DMS79 treated with DMSO at 0.1 percent for 48 hours (cell line): ENCODE data around the gene FRMD5.

Experiments
- DNase-seq: peaks from one replicate; lab custom pipeline; 2025; lab: John Stamatoyannopoulos, UW

FRMD5 gene

DNA sequence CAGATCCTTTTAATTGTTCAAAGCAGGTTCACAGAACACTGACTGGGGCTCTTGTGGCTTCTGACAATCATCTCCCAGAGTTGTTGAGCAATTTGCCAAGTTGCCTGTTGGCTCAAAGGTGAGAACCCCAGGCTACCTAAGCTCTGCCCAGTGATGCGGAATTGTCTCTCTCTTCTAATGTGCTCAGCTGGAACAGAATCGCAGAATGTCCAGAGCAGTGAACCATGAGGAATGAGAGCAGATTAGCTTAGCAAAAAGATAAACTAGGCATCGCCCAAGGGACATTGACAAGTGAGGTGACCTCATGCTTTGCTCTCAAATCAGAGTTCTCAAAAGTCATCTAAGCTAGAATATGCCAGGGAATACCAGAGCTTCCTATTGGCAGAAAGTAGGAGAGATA is 220.2 kb downstream of the FRMD5 start:
- DNase-seq: peak; percentile 62

DNA sequence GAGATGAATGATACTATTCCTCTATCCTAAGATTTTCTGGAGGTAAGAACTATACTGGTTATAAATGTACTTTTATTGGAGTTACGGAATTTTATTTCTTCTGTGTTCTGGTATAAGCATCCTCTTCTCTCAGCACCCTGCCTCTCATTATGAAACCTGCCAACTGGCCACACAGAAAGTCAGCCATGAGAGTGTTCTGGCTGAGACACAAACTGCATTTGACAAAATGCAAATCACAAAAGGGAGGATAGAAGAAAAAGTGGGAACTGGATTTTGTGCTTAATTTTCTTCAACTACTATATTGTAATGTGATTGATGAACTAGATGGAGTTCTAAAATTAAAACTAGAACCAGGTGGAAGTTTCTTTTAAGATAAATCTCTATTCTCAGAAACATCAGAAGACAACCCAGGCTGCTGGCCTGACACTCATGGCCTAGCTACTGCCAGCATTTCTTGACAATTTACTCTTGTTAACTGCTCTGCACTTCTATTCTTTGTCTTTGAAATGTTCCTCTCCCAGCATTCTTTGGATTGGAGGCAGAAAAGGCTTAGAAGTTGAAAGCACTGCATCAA is 225.2 kb downstream of the FRMD5 start:
- DNase-seq: no peak

DNA sequence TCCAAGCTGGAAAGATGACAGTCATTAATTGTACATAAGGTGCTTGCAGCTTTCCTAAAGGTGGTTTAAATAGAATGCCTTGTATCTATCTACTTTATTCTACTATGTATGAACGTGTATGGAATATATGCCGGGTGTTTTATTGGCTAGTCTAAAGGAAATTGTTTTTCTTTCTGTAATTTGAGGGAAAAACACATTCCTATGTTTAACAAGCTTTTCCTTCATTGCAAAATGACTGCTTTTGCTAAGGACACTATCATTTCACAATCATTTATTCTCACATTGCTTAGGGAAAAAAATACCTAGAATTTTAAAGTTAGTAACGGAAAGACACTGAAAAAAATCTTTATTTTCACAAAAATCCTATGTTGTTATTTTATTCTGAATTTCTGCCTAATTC is 226.5 kb downstream of the FRMD5 start:
- DNase-seq: no peak

DNA sequence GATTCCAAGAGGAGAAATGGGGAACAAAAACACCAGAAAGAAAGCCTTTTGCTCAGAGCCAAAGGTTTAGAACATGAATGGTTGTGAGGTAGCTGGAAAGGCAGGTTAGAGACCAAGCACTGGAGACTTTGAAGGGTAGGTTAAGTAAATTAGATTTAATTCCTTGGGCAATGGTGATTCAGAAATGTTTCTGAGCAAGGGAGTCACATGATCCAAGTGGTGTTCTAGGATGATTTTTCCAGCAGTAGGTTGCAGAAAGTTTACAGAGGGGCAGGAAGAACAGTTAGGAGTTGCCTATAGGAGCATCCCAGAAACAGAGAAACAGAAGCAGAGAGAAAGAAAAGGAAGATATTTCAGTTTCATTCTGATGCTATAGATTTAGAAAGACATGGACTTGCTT is 228.4 kb downstream of the FRMD5 start:
- no peak for DNase-seq

DNA sequence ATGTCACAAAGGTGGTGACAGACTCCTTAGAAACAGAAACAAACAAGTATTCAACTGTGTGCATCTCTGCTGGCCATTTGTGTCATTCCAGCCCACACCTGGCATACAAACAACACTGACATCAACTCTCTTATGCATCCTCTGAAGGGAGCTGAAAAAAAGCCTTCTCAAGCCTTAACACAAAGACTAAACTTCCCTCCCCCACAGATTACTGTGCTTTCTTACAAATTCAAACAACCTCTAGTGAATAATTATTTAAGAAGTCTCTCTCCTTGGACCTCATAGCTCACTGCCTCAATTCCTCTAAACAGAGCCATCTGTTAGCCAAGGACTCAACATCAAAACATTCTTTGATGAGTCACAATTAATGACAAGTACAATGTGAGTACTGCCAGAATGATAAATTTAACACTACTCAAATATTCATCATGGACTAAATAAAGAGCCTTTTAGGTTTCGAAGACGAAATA is 236.2 kb downstream of the FRMD5 start:
- no peak for DNase-seq

DNA sequence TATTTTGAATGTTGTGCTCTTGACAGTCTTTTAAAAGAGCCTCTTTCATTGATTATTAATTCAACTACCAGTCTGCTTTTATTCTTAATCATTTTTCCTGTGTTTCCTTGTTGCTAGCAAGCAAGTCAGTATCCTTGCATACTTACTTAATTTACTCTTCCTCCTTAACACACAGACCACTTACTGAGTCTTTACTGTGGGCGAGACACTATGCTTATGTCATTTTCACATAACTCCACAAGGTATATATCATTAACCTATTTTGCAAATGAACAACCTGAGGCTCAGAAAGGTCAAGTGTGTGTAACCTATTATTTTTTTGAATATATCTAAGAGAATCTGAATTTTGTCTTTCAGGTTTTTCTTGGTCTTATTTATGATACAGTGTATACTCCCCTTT is 237.3 kb downstream of the FRMD5 start:
- DNase-seq: no peak

DNA sequence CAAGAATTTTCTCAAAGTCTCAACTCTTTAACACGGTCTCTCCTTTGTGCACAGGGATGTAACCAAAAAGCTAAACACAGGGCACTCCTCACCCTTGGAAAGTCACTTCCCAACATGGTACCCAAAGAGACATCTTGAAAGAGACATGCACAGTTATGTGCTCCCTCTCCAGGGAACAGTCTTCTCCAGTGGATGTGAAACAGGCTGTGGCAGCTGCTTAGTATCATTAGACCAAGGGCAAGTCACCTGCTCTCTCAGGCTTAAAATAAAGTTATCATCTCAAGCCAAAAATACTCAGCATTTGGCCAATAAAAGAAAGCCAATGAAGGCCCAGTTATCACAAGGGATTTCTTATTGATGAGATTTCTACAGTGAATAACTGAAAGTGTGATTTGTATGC is 239.9 kb downstream of the FRMD5 start:
- DNase-seq: no peak

DNA sequence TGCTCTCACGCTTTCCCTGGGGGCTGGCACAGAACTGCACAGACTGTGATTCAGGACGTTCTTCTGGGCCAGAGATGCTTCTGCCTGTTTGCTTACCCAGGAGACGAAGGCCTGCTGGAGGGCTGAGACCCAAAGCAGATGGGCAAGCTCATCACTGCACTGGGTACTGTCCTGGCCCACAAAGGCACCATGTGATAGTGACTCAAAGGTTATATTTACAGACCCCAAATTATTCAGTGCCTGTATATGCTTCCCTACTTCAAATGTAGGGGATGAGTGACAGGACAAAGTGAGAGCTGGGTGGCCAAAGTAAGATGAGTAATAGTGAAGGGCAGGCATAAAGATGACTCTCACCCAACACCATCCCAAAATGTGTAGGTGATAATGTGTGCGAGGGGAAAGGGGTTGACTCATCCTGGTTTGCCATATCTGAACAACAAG is 240.9 kb downstream of the FRMD5 start:
- no peak for DNase-seq

DNA sequence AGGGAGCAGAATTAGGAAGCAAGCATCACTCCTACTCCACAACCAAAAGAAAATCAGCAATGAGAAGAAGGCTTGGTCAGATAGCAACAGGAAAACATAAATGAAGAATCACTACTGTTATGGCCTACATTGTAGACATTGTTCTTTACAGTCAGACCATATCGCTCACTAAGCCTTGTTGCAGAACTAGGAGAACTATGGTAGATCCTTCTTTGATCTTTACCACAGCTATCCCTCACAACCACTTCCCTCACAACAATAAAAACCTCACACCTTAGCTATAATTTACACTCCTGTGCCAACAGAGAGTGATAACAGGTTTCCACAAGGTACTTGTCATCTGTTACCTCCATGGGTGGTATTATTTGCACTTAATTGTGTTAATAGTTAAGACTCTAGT is 241.7 kb downstream of the FRMD5 start:
- no peak for DNase-seq

DNA sequence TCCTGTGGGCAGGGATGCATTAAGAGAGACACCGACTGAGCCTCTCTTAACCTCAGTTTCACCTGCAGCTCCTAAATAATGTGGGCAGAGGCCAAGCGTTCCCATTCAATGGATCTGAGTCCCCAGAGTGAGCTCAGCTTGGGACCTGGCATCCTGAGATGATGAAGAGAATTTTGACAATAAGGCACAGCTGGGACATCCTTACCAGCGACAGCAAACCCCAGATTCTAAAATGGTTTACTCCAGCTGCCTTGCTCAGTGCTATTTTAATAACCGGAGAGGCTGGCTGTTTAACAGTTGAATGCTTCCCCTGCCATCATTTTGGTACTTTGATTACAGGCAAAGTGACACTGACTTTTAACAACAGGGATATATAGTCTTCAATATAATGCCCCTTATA is 244.5 kb downstream of the FRMD5 start:
- DNase-seq: no peak

DNA sequence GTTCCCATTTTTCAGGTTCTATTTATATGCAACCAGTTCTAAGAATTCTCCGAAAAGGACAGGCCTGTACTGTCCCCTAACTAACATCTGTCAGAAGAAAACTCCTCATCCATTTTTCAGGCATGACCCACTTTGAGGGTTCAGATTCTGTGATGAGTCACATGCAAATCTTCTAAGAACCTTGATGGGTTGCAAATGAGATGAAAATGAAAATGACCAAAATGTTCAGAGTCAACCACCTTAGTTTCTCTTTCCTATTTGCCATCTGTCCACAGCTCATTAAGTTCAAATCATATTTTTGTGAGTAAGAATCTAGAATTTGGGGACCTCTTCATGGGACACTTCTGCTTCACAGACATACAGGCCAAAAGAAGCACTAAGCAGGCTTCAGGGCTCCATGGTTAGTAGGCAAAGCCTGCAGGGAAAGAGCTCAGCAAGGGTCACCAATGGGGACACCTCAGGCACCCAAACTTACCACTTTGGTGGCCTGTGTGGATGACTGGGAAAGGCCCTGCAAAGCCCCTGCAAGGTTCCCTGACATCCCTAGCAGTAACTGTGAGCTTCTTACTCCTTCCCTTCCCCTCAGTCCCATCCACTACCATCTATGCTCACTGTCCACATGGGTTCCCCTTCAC is 246.3 kb downstream of the FRMD5 start:
- DNase-seq: no peak

DNA sequence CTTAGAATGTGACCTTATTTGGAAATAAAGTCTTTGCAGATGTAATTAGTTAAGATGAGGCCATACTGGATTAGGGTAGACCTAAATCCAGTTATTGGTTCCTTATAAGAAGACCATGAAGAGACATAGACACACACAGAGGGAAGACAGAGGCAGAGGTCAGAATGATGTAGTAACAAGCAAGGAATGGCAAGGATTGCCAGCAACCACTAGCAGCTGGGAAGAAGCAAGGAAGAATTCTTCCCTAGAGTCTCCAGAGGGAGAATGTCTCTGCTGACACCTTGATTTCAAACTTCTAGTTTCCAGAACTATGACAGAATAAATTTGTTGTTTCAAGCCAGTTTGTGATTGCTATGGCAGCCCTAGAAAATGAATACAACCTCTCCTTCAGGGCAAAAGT is 251.6 kb downstream of the FRMD5 start:
- no peak for DNase-seq

DNA sequence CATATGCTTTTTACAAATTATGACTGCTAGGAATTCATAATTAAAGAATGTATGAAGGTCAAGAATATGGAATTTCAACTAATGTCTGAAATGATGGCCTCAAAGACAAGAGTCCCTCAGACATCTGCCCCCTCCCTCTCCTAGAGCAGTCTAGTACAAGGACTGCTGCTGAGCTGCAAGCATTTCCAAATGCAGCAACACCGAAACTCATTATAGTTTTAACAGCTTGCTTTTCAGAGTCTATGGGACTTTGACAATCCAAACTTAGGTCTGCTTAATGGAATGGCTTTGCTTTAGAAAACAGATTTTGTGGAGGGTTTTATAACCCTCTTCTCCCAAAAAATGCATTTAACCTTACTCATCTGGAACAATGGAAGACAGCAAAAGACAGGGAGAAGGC is 252.9 kb downstream of the FRMD5 start:
- DNase-seq: no peak

DNA sequence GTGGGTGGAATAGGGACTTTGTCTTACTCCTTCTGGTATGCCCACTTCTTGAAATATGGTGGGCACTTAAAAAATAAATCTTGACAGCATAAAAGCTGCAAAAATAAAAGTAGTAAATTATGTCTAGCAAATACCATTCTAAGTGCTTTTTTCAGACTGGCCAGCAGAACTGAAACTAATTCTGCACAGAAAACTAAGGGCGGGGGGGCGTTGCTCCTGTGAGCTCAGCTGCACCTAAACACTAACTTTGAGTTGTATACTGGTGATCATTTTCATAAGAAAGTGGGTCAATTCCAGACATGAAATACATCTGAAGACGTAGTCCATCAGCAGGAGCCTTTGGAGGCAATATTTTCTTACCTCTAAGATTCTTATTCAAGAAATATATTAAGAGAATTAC is 253.5 kb downstream of the FRMD5 start:
- DNase-seq: no peak

DNA sequence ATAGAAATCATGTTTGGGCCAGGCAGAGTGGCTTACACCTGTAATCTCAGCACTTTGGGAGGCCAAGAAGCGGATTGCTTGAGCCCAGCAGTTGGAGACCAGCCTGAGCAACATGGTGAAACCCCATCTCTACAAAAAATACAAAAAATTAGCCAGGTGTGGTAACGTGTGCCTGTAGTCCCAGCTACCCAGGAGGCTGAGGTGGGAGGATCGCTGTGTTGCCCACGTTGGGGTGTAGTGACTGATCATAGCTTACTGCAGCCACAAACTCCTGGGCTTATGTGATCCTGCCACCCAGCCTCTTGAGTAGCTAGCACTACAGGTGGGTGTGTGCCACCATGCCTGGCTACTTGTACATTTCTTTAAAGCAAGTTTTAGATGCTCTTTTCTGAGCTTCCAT is 254.0 kb downstream of the FRMD5 start:
- DNase-seq: no peak

DNA sequence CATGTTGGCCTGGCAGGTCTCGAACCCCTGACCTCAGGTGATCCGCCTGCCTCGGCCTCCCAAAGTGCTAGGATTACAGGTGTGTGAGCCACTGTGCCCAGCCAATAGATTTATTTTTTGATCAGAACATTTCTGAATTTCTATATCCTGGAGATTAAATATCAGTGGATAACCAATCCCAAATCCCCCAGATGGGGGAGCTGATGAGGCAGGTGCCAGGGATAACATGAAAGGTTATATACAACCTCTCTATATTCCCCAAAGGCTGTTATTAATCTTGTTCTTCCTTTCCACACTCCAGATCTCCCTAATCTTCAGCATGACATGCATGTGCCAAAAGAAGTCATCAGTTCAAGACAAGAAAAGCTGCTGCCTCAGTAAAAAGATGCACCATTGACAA is 256.0 kb downstream of the FRMD5 start:
- no peak for DNase-seq

DNA sequence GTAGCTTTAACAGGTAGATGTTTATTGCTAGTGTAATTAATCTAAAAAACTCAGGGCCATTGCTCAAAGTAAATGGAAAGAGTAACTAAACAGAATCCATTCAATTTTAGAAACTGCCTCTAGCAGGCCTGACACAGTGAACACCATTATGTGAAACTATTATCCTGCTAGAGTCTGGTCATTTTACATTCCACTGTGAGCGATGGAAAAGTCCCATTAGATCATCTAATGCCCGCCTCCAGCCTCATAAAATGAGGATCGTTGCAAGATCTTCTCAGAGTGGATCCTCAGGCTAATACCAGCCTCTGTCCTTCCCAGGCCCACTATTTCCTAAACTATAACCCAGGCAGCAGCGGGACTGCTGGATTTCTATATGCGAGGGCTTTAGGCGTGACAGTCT is 260.6 kb downstream of the FRMD5 start:
- no peak for DNase-seq

DNA sequence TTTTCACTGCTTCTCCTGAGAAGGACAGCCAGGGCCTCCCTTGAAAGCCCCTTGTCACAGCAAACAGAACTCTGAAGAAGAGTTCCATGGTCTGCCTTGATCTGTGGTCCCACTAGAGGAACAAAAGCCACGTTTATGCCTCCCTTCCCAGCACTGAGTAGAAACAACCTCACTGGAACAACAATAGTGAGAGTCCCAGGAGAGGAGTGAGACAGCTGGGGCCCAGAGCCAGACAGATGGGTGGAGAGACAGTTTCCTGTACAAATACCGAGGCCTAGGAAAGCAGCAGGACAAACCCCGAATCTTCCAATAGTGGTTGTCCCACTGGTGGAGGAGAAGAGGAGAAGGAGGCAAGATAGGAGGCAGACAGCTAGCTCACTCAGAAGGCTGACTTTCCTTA is 262.2 kb downstream of the FRMD5 start:
- no peak for DNase-seq

DNA sequence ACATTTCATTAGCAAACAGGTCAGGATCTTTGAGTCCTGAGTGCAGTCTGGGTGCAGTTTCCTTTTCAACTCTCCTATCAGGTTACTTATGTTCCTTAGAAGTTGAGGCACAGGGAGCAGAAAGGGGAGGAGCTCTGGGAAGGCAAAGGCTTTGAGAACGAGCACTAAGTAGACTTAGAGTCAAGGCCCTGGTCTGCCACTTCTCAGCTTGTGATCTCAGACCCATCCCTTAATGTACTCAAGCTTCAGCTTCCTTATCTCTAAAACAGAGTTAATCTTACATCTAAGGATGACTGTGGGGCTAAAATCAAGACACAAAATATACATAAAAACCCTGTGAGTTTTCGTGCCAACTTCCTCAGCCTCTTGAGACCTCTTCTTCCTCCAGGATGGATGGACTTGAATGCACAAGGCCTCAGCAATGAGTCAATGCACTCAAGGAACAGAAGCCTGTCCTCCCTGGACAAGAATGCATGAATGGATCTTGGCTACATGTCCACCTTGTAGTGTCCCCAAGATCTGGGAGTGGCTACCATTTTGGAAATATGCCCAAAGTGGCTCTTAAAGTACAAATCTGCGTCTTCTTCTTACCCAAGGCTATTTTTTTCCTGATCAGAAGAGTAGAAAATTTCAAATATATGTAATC is 263.2 kb downstream of the FRMD5 start:
- no peak for DNase-seq

DNA sequence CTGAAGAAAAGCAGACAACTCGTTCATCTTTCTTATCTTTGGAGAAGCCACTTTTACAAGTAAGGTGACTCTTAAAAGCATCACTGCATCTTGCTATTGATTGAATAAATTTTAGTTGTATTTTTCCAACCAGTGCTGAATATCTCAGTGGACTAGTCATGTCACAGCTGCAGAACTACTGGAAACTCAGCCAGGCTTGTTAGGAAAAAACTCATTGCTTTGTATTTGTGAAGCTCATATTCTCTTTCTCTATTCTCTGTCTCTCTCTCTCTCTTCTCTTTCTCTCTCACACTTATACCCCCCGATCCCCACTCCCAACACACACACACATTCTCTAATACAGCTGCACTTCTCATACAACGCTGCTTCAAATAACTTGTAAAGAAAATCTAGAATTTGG is 264.0 kb downstream of the FRMD5 start:
- no peak for DNase-seq

DNA sequence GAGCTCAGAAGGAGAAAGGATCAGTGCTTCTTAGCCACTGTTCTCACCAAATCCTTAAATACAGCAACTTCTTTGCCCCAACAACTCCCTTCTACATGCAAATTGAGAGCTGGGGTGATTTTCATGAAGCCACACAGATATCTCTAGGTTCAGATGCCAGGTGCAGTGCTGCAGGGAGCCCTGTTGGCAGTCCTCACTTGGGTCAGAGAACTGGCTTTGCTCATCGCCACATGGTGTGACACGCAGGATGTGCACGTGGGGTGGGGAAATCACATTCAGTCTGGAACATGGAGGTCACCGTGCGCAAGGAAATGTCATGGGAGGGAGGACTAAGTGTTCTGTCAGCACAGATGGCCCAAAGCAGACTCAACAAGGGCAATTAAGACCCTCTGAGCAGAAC is 264.5 kb downstream of the FRMD5 start:
- DNase-seq: no peak

DNA sequence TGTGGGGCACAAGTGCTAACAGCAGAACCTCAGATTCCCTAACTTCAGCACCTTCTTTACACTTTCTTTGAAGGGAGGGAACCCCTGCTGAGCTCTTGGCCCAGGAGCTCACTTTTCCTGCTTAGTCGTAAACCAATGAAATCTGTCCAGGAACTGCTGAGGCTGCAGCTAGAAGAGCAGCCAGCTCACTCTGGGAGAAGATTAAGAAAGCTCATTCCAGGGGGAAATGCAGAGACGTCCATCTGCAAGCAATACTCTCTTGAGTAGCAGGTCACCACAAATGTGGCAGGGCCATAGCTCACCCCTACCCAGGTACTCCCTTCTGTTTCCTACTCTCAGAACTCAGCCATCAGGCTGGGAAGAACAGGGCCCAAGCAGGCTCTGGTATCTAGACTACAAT is 265.0 kb downstream of the FRMD5 start:
- peak; percentile 10 for DNase-seq

DNA sequence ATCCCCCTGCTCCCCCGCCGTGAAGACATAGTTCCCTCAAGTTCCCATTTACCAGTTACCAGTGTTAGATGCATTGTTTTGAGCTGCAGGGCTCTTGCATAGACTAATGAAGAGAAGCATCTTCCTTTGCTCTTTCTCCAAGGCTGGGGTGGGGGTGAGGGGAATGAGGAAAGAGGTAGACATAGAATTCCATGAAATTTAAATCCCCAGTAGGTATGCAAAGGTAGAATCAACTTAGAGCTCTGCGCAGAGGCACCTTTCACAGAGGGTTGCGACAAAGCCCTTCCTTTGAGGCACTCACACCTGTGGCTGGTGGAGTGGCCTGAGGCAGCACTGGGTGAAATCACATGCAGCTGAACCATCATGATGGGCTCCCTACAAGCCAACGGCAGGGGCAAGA is 266.9 kb downstream of the FRMD5 start:
- no peak for DNase-seq

DNA sequence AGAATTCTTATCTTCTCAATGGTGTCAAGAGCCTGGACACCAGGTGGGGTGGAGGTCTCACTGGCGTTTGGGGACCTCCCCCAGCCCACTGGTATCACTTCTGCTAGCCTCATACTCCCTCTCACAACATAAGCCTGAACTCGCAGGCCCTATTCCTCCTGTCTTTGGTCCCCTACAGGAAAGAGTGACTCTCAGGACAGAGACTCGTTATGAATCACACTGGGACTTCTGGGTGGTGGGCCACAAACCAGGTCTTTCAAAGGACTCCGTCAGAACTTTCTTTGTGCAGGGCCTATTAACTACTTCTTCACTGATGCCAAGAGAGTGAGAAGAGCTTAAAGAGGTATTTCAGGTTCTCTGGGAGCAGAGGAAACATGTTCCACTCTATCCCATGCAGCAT is 267.9 kb downstream of the FRMD5 start:
- no peak for DNase-seq
